ENCODE results near the gene ARHGAP28.

DNA sequence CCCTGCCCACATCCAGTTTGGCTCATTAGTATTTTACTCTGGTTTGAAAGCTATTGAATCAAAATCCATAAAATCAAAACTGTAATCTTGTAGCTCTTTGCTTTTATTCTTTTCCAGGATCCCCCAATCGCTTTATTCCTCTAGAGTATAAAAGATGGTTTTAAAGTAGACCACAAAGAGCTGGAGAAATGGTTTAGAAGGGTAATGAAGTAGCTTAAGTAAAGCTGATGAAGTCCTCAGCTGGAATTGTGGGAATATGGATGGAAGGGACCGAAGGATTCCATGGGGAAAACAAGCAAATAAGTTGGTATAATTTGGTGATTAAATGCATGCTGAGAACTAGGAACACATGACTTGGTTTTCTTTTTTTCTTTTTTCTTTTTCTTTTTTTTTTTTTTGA lies 12.3 kb downstream of the ARHGAP28 start:
- TF ChIP-seq EZH2 (IDR thresholded peaks at IDR 0.05; ENCODE audit: insufficient read depth, poor library complexity, severe bottlenecking) (no peak), EZH2phosphoT487 (IDR thresholded peaks at IDR 0.05; ENCODE audit: insufficient read depth, low read depth) (no peak)

All from GM23248 (cell line).